Measurements from ENCODE around the gene WWTR1.

GRCh38 chr3:149559525-149559924 is 98.3 kb downstream of the WWTR1 start:
- TF ChIP-seq TAF1 (IDR thresholded peaks at IDR 0.05; ENCODE audit: borderline replicate concordance, low read depth, low read length) (no peak), POLR2A (IDR thresholded peaks at IDR 0.05; ENCODE audit: low read depth, low read length) (no peak)

Data from GM12892 (cell line).